Lung (tissue), 12 donors: ENCODE data around the gene XRN1. TPM values are rescaled to one million over a fixed set of nuclear protein-coding genes. Genes with fewer than 3 reads are reported as not detected.
"Not testable (repeated sequence)": the region's sequence is repeated elsewhere in the genome, so short reads cannot be mapped to it uniquely, and the experiment has no call there.

Experiments used
- ATAC-seq: fragments of 200-7000 bp; cut with Tn5 transposase; one replicate; pipeline ENCODE4 v1.9.1; 2020; ENCODE audit warnings: moderate number of reproducible peaks; ENCODE audit not compliant: insufficient read depth, low FRiP score
- DNase-seq, 3 donors: peaks; one replicate each; pipeline ENCODE4 v3.0.0-alpha.2; 2013 to 2017
- H3K27ac ChIP-seq, 2 donors: one replicate each; pipeline ENCODE4 v1.5.1; 2013; ENCODE audit warnings: mild to moderate bottlenecking in 2 of 2, moderate library complexity in 2 of 2, control low read depth in 1 of 2, inconsistent platforms in 1 of 2, low read depth in 1 of 2, low read length in 1 of 2
- H3K27me3 ChIP-seq, 3 donors: one replicate each; pipeline ENCODE4 v1.5.1; 2013; ENCODE audit warnings: low read length in 2 of 3; ENCODE audit not compliant: control insufficient read depth in 3 of 3, insufficient read depth in 3 of 3
- H3K36me3 ChIP-seq, 4 donors: one replicate each; pipeline ENCODE4 v1.5.1; 2013; ENCODE audit warnings: low read length in 4 of 4, mild to moderate bottlenecking in 1 of 4, moderate library complexity in 1 of 4; ENCODE audit not compliant: control insufficient read depth in 4 of 4, insufficient read depth in 4 of 4
- H3K4me1 ChIP-seq, 5 donors: one replicate each; pipeline ENCODE4 v1.5.1; 2013; ENCODE audit warnings: low read length in 5 of 5, mild to moderate bottlenecking in 2 of 5, moderate library complexity in 1 of 5; ENCODE audit not compliant: control insufficient read depth in 5 of 5, insufficient read depth in 5 of 5
- H3K4me3 ChIP-seq: one replicate; pipeline ENCODE4 v1.5.1; 2013; ENCODE audit warnings: mild to moderate bottlenecking, control low read depth, moderate library complexity
- H3K9ac ChIP-seq, 2 donors: one replicate each; pipeline ENCODE4 v1.5.1; 2013; ENCODE audit warnings: low read length in 2 of 2, control low read depth in 1 of 2; ENCODE audit not compliant: insufficient read depth in 1 of 2
- H3K9me3 ChIP-seq, 4 donors: one replicate each; pipeline ENCODE4 v1.5.1; 2013; ENCODE audit warnings: low read length in 3 of 4, mild to moderate bottlenecking in 1 of 4, moderate library complexity in 1 of 4; ENCODE audit not compliant: control insufficient read depth in 4 of 4, insufficient read depth in 3 of 4
- CTCF ChIP-seq: IDR thresholded peaks from 2 replicates; pipeline ENCODE4 v1.5.1; 2012; ENCODE audit warnings: mild to moderate bottlenecking; ENCODE audit errors: control extremely low read depth, extremely low read depth
- WGBS, 2 donors: extraction: QIAGEN DNeasy Blood & Tissue Kit; methylation state at CpG; one replicate each; pipeline ENCODE4 v1.1.7; 2013; 5-methylcytosine and 5-hydroxymethylcytosine counted together
- polyA plus RNA-seq, 2 donors: library from polyadenylated mRNA; stranded (reverse); fragments of 200-250 nt; gene quantifications; one replicate each; pipeline ENCODE4 v1.2.1, GENCODE V29; 2013
- total RNA-seq, 2 donors: library from RNA; depleted of rRNA in 1 of 2; stranded (reverse); fragments of >200 nt in 1 of 2; gene quantifications; one replicate each; pipeline ENCODE4 v1.2.1, GENCODE V29; 2014 to 2021
- donor health status: control.
- donor health status: control.
- donor health status: Bipolar disorder and iron deficiency.
- donor health status: healthy.
- donor health status: DM: yes; HTN: yes; CAD: no.

XRN1 gene
- total and polyA plus RNA-seq, 4 donors, result 4.9 to 147 (median 18.5) TPM

- 74 to 88% methylated on average over 4 of the region's 4 CpGs for WGBS, 2 donors
- H3K4me1 ChIP-seq, result peaks cover 0 to 4% (median 0%) of the 10 kb centered on the region in 5 donors
- DNase-seq (no peak), ATAC-seq (no peak)
- H3K4me3 ChIP-seq, result no peak overlapping the region
- H3K27me3 ChIP-seq, result no peaks in the 10 kb centered on the region
- no peak overlapping the region for H3K27ac ChIP-seq
- peaks cover 0 to 3% (median 0%) of the 10 kb centered on the region in 4 donors for H3K9me3 ChIP-seq
- peaks cover 13 to 53% (median 40%) of the 10 kb centered on the region in 4 donors for H3K36me3 ChIP-seq
- TF ChIP-seq CTCF, result no peak
- H3K9ac ChIP-seq, result no peak overlapping the region
Observed at GRCh38 chr3:142394921-142395622, 52.8 kb downstream of the XRN1 start.

GRCh38 chr3:142385078-142385477 is 62.8 kb downstream of the XRN1 start:
- H3K27me3 ChIP-seq, result no peaks in the 10 kb centered on the region
- DNase-seq, result no peak
- no peak overlapping the region for H3K9ac ChIP-seq
- no peak overlapping the region for H3K27ac ChIP-seq
- TF ChIP-seq CTCF, result no peak
- H3K4me1 ChIP-seq, result no peaks in the 10 kb centered on the region
- no peak overlapping the region for H3K4me3 ChIP-seq
- 99% methylated on average over 2 of the region's 2 CpGs for WGBS, 2 donors
- peaks cover 19 to 59% (median 38%) of the 10 kb centered on the region in 4 donors for H3K36me3 ChIP-seq
- no peak for ATAC-seq
- peaks cover 0 to 6% (median 1%) of the 10 kb centered on the region in 4 donors for H3K9me3 ChIP-seq

- DNase-seq (no peak), ATAC-seq (no peak)
- 91 to 94% methylated on average over 3 of the region's 3 CpGs for WGBS, 2 donors
- Histone ChIP-seq H3K4me1 (no peaks in the 10 kb centered on the region), H3K9ac (no peak overlapping the region), H3K9me3 (no peaks in the 10 kb centered on the region), H3K4me3 (no peak overlapping the region), H3K36me3 (peaks cover 5 to 30% (median 19%) of the 10 kb centered on the region in 4 donors), H3K27ac (no peak overlapping the region), H3K27me3 (no peaks in the 10 kb centered on the region)
- TF ChIP-seq CTCF, result no peak
Observed at GRCh38 chr3:142374687-142375086, 73.2 kb downstream of the XRN1 start.

GRCh38 chr3:142369576-142369975 is 78.3 kb downstream of the XRN1 start:
- H3K27ac ChIP-seq, DNase-seq, H3K4me1 ChIP-seq, H3K9ac ChIP-seq, ATAC-seq, H3K9me3 ChIP-seq, H3K4me3 ChIP-seq, H3K27me3 ChIP-seq: not testable (repeated sequence)
- WGBS, 2 donors, result 98% methylated on average over 6 of the region's 6 CpGs
- H3K36me3 ChIP-seq, result peaks cover 2 to 24% (median 17%) of the 10 kb centered on the region in 4 donors
